Body of pancreas (tissue), 4 donors: ENCODE data around the gene CLASP1.

ENCODE experiments used
- POLR2A ChIP-seq, 3 donors: fragments of 450-650 bp; IDR thresholded peaks; one replicate each; pipeline ENCODE4 v1.6.1; 2016; ENCODE audit warnings: antibody characterized with exemption in 3 of 3, mild to moderate bottlenecking in 2 of 3
- TF ChIP-seq, protein P1 (sequence below), 7 experiments: fragments of 450-650 bp in 4 of 7; fragments of 200-600 bp in 3 of 7; sonication (generic) in 3 of 7; IDR thresholded peaks; one replicate each; pipeline ENCODE4 v1.5.1; 2016 to 2019; ENCODE audit warnings: antibody characterized with exemption in 7 of 7

DNA sequence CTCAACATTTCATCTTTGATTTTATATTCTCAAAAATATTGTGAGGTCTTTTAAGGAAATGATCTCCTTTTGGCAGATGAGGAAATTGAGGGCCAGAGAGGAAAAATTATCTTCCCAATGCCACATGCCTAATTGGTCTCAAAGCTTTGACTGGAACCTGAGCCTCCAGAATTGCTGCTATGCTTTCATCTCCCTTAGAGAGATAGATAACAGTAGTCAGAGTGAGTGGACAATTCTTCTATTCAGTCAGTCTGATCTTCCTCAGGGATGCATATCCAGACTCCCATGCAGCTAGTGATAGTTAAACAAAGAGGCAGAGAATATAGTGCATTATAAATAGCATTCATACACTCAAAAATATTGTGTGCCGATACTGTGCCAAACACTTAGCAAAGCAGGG, 3.8 kb upstream of the CLASP1 start:
- TF ChIP-seq, protein P1, sequence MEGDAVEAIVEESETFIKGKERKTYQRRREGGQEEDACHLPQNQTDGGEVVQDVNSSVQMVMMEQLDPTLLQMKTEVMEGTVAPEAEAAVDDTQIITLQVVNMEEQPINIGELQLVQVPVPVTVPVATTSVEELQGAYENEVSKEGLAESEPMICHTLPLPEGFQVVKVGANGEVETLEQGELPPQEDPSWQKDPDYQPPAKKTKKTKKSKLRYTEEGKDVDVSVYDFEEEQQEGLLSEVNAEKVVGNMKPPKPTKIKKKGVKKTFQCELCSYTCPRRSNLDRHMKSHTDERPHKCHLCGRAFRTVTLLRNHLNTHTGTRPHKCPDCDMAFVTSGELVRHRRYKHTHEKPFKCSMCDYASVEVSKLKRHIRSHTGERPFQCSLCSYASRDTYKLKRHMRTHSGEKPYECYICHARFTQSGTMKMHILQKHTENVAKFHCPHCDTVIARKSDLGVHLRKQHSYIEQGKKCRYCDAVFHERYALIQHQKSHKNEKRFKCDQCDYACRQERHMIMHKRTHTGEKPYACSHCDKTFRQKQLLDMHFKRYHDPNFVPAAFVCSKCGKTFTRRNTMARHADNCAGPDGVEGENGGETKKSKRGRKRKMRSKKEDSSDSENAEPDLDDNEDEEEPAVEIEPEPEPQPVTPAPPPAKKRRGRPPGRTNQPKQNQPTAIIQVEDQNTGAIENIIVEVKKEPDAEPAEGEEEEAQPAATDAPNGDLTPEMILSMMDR (IDR thresholded peaks at IDR 0.05) = no peak
- TF ChIP-seq POLR2A (IDR thresholded peaks at IDR 0.05) = no peak
